Neural cell (in vitro differentiated cells): ENCODE results near the gene VAMP8. TPM values are rescaled to one million over a fixed set of nuclear protein-coding genes. Genes with fewer than 3 reads are reported as not detected.

Experiments
- H2AFZ ChIP-seq: fragments of 200-600, 300-800 bp; sonication (generic), shearing (Covaris generic); 2 replicates; pipeline ENCODE4 v1.6.0; 2014; ENCODE audit warnings: low read depth, mild to moderate bottlenecking, antibody characterized with exemption, low read length, moderate library complexity
- H3F3A ChIP-seq: fragments of 200-600 bp; shearing (Covaris generic); 2 replicates; pipeline ENCODE4 v1.6.1; 2016; ENCODE audit warnings: mild to moderate bottlenecking, moderate library complexity, mixed read lengths, antibody characterized with exemption, low read length; ENCODE audit not compliant: insufficient read depth, poor library complexity, severe bottlenecking
- H3K27ac ChIP-seq: fragments of 200-600, 300-800 bp; sonication (generic), shearing (Covaris generic); 2 replicates; pipeline ENCODE4 v1.5.1; 2014; ENCODE audit warnings: mild to moderate bottlenecking, low read length, moderate library complexity
- H3K27me3 ChIP-seq: fragments of 300-800, 200-600 bp; sonication (generic), shearing (Covaris generic); 2 replicates; pipeline ENCODE4 v1.6.0; 2014; ENCODE audit warnings: mild to moderate bottlenecking, low read depth, low read length, moderate library complexity; ENCODE audit not compliant: insufficient read depth
- H3K36me3 ChIP-seq: fragments of 300-800, 200-600 bp; sonication (generic), shearing (Covaris generic); 2 replicates; pipeline ENCODE4 v1.5.1; 2014; ENCODE audit warnings: mild to moderate bottlenecking, antibody characterized with exemption, low read length, moderate library complexity; ENCODE audit not compliant: insufficient read depth
- H3K4me2 ChIP-seq: fragments of 300-800, 200-600 bp; sonication (generic), shearing (Covaris generic); 2 replicates; pipeline ENCODE4 v1.6.0; 2014; ENCODE audit warnings: mild to moderate bottlenecking, low read length
- H3K4me3 ChIP-seq: fragments of 300-800, 200-600 bp; sonication (generic), shearing (Covaris generic); 2 replicates; pipeline ENCODE4 v1.5.1; 2014; ENCODE audit warnings: mild to moderate bottlenecking, low read length, moderate library complexity
- H3K79me2 ChIP-seq: fragments of 200-600 bp; shearing (Covaris generic); replicated peaks from 2 replicates; pipeline ENCODE4 v1.6.0; 2014; ENCODE audit warnings: mild to moderate bottlenecking, low read length, moderate library complexity; ENCODE audit not compliant: insufficient read depth
- H3K9ac ChIP-seq: fragments of 300-800, 200-600 bp; sonication (generic), shearing (Covaris generic); 2 replicates; pipeline ENCODE4 v1.6.1; 2016; ENCODE audit warnings: mild to moderate bottlenecking, low read length, mixed read lengths
- H3K9me2 ChIP-seq: fragments of 200-600 bp; shearing (Covaris generic); 2 replicates; pipeline ENCODE4 v1.6.1; 2016; ENCODE audit warnings: mild to moderate bottlenecking, low read length, mixed read lengths; ENCODE audit not compliant: insufficient read depth
- H3K9me3 ChIP-seq: fragments of 200-600, 300-800 bp; sonication (generic), shearing (Covaris generic); 2 replicates; pipeline ENCODE4 v1.6.1; 2016; ENCODE audit warnings: mild to moderate bottlenecking, mixed run types, low read length, moderate library complexity, mixed read lengths
- H4K20me1 ChIP-seq: fragments of 200-600 bp; shearing (Covaris generic); 2 replicates; pipeline ENCODE4 v1.6.1; 2016; ENCODE audit warnings: mild to moderate bottlenecking, mixed run types; ENCODE audit not compliant: insufficient read depth
- CTCF ChIP-seq: fragments of 450-650 bp; IDR thresholded peaks from 2 replicates; pipeline ENCODE4 v1.5.1; 2014; ENCODE audit warnings: antibody characterized with exemption, mild to moderate bottlenecking, moderate library complexity; ENCODE audit not compliant: poor library complexity, severe bottlenecking
- EP300 ChIP-seq: fragments of 450-650 bp; conservative IDR thresholded peaks from 2 replicates; pipeline ENCODE4 v1.6.1; 2014; ENCODE audit warnings: antibody characterized with exemption, mild to moderate bottlenecking, moderate library complexity; ENCODE audit not compliant: poor library complexity, severe bottlenecking
- EZH2 ChIP-seq: fragments of 200-600, 300-800 bp; shearing (Covaris generic), sonication (generic); IDR thresholded peaks from 2 replicates; pipeline ENCODE4 v1.6.1; 2014; ENCODE audit warnings: antibody characterized with exemption, low read length, borderline replicate concordance, mild to moderate bottlenecking; ENCODE audit not compliant: insufficient read depth, poor library complexity, severe bottlenecking
- MXI1 ChIP-seq: fragments of 450-650 bp; conservative IDR thresholded peaks from 2 replicates; pipeline ENCODE4 v1.6.1; 2014; ENCODE audit warnings: antibody characterized with exemption, mild to moderate bottlenecking; ENCODE audit not compliant: poor library complexity, severe bottlenecking
- POLR2AphosphoS5 ChIP-seq: IDR thresholded peaks from 2 replicates; pipeline ENCODE4 v1.6.1; 2012
- RAD21 ChIP-seq: fragments of 450-650 bp; conservative IDR thresholded peaks from 2 replicates; pipeline ENCODE4 v1.6.1; 2014; ENCODE audit warnings: antibody characterized with exemption, mild to moderate bottlenecking, moderate library complexity
- REST ChIP-seq: IDR thresholded peaks from 2 replicates; pipeline ENCODE4 v1.6.1; 2012; ENCODE audit warnings: borderline replicate concordance
- SMC3 ChIP-seq: fragments of 450-650 bp; conservative IDR thresholded peaks from 2 replicates; pipeline ENCODE4 v1.6.1; 2014; ENCODE audit warnings: antibody characterized with exemption, mild to moderate bottlenecking, moderate library complexity; ENCODE audit not compliant: poor library complexity
- TAF1 ChIP-seq: IDR thresholded peaks from 2 replicates; pipeline ENCODE4 v1.6.1; 2012; ENCODE audit warnings: low read depth
- polyA plus RNA-seq: library from polyadenylated mRNA; depleted of rRNA; stranded (reverse); fragments of >200 nt; gene quantifications from 2 replicates; pipeline ENCODE4 v1.2.3, GENCODE V29; 2014

Gene VAMP8
- polyA plus RNA-seq, 1 donor from 2014 or later, result not detected

DNA sequence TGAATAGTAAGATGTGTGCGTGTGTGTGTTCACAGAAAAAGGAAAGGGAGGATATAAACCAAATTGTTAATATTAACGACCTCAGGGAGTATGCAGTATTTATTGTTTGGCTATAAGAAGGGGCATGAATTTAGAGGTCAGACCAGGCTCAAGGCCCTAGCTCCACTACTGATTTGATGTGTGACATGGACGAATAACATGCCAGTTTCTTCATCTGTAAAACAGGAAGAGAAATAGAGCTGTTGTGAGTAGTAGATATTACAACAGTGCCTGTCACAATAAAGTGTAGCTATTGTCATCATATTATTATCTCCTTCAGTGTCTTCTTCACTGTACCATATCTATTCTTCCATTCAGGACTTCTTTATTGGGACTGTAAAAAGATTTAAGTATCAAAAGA, 42.5 kb upstream of the VAMP8 start:
- H3K9me3 ChIP-seq, result no peaks in the 10 kb centered on the region
- H3K9me2 ChIP-seq, result no peaks in the 10 kb centered on the region
- no peaks in the 10 kb centered on the region for H3K36me3 ChIP-seq
- H3F3A ChIP-seq, result peaks cover 6% of the 10 kb centered on the region
- H3K27me3 ChIP-seq, result no peaks in the 10 kb centered on the region
- peaks cover 5% of the 10 kb centered on the region for H3K79me2 ChIP-seq
- peak overlapping the region; percentile 98 for H3K27ac ChIP-seq
- no peak overlapping the region for H3K9ac ChIP-seq
- TF ChIP-seq CTCF (no peak), MXI1 (no peak), POLR2AphosphoS5 (no peak), RAD21 (no peak), EP300 (no peak), TAF1 (no peak), REST (no peak)
- no peak overlapping the region for H2AFZ ChIP-seq
- peaks cover 3% of the 10 kb centered on the region for H4K20me1 ChIP-seq
- no peak overlapping the region for H3K4me2 ChIP-seq
- peak overlapping the region; percentile 3 for H3K4me3 ChIP-seq

DNA sequence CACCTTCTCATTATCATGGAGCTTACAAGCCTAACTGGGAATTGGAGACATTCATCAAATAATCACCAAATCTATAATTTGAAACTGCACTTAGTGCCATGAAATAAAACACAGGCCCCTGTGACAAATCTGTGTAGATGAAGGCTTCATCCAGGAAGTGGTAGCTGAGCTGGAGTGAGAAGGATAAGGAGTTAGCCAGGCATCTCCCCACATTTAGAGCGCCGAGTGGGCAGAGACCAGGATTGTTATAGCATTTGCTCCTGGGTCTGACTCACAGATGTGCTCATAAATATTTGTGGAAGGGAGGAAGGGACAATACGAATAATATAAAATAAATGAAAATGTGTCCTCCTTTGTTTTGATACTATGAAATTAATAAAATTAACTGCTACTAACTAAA, 40.9 kb upstream of the VAMP8 start:
- no peaks in the 10 kb centered on the region for H3K9me2 ChIP-seq
- TF ChIP-seq MXI1, result no peak
- no peaks in the 10 kb centered on the region for H3K36me3 ChIP-seq
- H3F3A ChIP-seq, result peaks cover 6% of the 10 kb centered on the region
- peaks cover 21% of the 10 kb centered on the region for H3K79me2 ChIP-seq
- peaks cover 19% of the 10 kb centered on the region for H4K20me1 ChIP-seq
- peak overlapping the region; percentile 91 for H3K4me3 ChIP-seq
- peak overlapping the region; percentile 98 for H3K27ac ChIP-seq
- peak overlapping the region; percentile 19 for H2AFZ ChIP-seq
- peak overlapping the region; percentile 87 for H3K4me2 ChIP-seq
- no peaks in the 10 kb centered on the region for H3K9me3 ChIP-seq
- H3K27me3 ChIP-seq, result no peaks in the 10 kb centered on the region
- peak overlapping the region; percentile 99 for H3K9ac ChIP-seq

- Histone ChIP-seq H3K27me3 (no peaks in the 10 kb centered on the region), H3K27ac (peak overlapping the region; percentile 98), H2AFZ (peak overlapping the region; percentile 51), H3K79me2 (peaks cover 35% of the 10 kb centered on the region), H3K9me2 (no peaks in the 10 kb centered on the region), H3K9ac (peak overlapping the region; percentile 99), H3F3A (peaks cover 6% of the 10 kb centered on the region), H3K4me3 (peak overlapping the region; percentile 91), H3K4me2 (peak overlapping the region; percentile 87), H4K20me1 (peaks cover 23% of the 10 kb centered on the region), H3K36me3 (peaks cover 11% of the 10 kb centered on the region), H3K9me3 (no peaks in the 10 kb centered on the region)
- TF ChIP-seq CTCF (peak; percentile 71), MXI1 (peak; percentile 7), EZH2 (no peak), RAD21 (peak; percentile 74), SMC3 (peak; percentile 72), TAF1 (peak; percentile 70), REST (peak; percentile 94), POLR2AphosphoS5 (peak; percentile 82)
Observed at GRCh38 chr2:85537600-85538506, 39.5 kb upstream of the VAMP8 start.
